HepG2 (cell line): ENCODE results near the gene GPN2. TPM values are rescaled to one million over a fixed set of nuclear protein-coding genes. Genes with fewer than 3 reads are reported as not detected.

Source experiments
- EED ChIP-seq: sonication (generic); formaldehyde crosslinking; IDR thresholded peaks from 2 replicates; pipeline ENCODE4 v1.5.0; 2020; ENCODE audit warnings: mild to moderate bottlenecking, missing genetic modification reagents
- ELF1 ChIP-seq: sonication (generic); formaldehyde crosslinking; IDR thresholded peaks from 2 replicates; pipeline ENCODE4 v1.4.0; 2020; ENCODE audit warnings: missing genetic modification reagents
- GRHL1 ChIP-seq: sonication (generic); formaldehyde crosslinking; conservative IDR thresholded peaks from 2 replicates; pipeline ENCODE4 v1.8.0; 2022; ENCODE audit warnings: missing genetic modification reagents
- HDAC2 ChIP-seq: sonication (generic); formaldehyde crosslinking; IDR thresholded peaks from 2 replicates; pipeline ENCODE4 v1.4.0; 2020; ENCODE audit warnings: missing genetic modification reagents
- HNRNPL ChIP-seq: fragments of 200-400 bp; formaldehyde crosslinking; IDR thresholded peaks from 2 replicates; pipeline ENCODE4 v1.6.1; 2017; ENCODE audit warnings: mild to moderate bottlenecking, low read depth, low read length
- KLF9 ChIP-seq: IDR thresholded peaks from 2 replicates; pipeline ENCODE4 v1.6.1; 2016; ENCODE audit warnings: low read depth
- SNAI1 ChIP-seq: sonication (generic); formaldehyde crosslinking; IDR thresholded peaks from 2 replicates; pipeline ENCODE4 v1.5.0; 2020; ENCODE audit warnings: mild to moderate bottlenecking, missing genetic modification reagents, borderline replicate concordance
- SRSF9 ChIP-seq: fragments of 200-400 bp; formaldehyde crosslinking; IDR thresholded peaks from 2 replicates; pipeline ENCODE4 v1.6.1; 2018; ENCODE audit warnings: borderline replicate concordance, mild to moderate bottlenecking, low read depth, low read length; ENCODE audit not compliant: insufficient read depth, poor library complexity, severe bottlenecking
- THAP8 ChIP-seq: sonication (generic); formaldehyde crosslinking; IDR thresholded peaks from 2 replicates; pipeline ENCODE4 v1.5.1; 2020; ENCODE audit warnings: missing genetic modification reagents, mild to moderate bottlenecking, borderline replicate concordance
- ZBTB39 ChIP-seq: sonication (generic); formaldehyde crosslinking; IDR thresholded peaks from 2 replicates; pipeline ENCODE4 v1.5.0; 2020; ENCODE audit warnings: missing genetic modification reagents
- ZFP36L1 ChIP-seq: sonication (generic); formaldehyde crosslinking; IDR thresholded peaks from 2 replicates; pipeline ENCODE4 v1.8.0; 2022; ENCODE audit warnings: mild to moderate bottlenecking, missing genetic modification reagents, moderate library complexity
- ZNF430 ChIP-seq: sonication (generic); formaldehyde crosslinking; IDR thresholded peaks from 2 replicates; pipeline ENCODE4 v1.9.0; 2021; ENCODE audit warnings: mild to moderate bottlenecking, missing genetic modification reagents
- ZNF614 ChIP-seq: IDR thresholded peaks from 2 replicates; pipeline ENCODE4 v1.6.1; 2018; ENCODE audit warnings: missing biosample characterization, missing genetic modification reagents, inconsistent platforms, borderline replicate concordance
- ZZZ3 ChIP-seq: sonication (generic); formaldehyde crosslinking; IDR thresholded peaks from 2 replicates; pipeline ENCODE4 v1.4.0; 2020; ENCODE audit warnings: missing genetic modification reagents, mild to moderate bottlenecking, borderline replicate concordance
- polyA plus RNA-seq, 8 experiments: library from polyadenylated mRNA; depleted of rRNA in 3 of 8; stranded (reverse) in 7 of 8; unstranded in 1 of 8; fragments of >200 nt; fragmentation: Illumina TruSeq in 4 of 8; extraction: Trizol in 4 of 8; gene quantifications; 2 replicates each; pipeline versions ENCODE4 v1.2.1 to v1.2.3, GENCODE V29; 2011 to 2016; ENCODE audit warnings: low read depth in 4 of 8, missing spikeins in 1 of 8, mixed read lengths in 1 of 8; ENCODE audit not compliant: insufficient read depth in 1 of 8
- total RNA-seq, 5 experiments: library from RNA; depleted of rRNA; stranded (reverse); fragments of >200 nt; fragmentation: Illumina TruSeq; extraction: Trizol; gene quantifications; 2 replicates each; pipeline ENCODE4 v1.2.3, GENCODE V29; 2016; ENCODE audit warnings: low read depth in 1 of 5
- TF ChIP-seq, protein P1 (sequence below): sonication (generic); formaldehyde crosslinking; IDR thresholded peaks from 2 replicates; pipeline ENCODE4 v1.4.0; 2020; ENCODE audit warnings: missing genetic modification reagents, borderline replicate concordance
- TF ChIP-seq, protein P2 (sequence below): sonication (generic); formaldehyde crosslinking; IDR thresholded peaks from 2 replicates; pipeline ENCODE4 v1.4.0; 2020; ENCODE audit warnings: missing genetic modification reagents, mild to moderate bottlenecking, borderline replicate concordance

GPN2 gene
- total and polyA plus RNA-seq, 2 of the 13 experiments (the other 11 are each of a cell fraction or from before 2014, with no cell fraction given): 19.3 to 38.9 TPM

DNA sequence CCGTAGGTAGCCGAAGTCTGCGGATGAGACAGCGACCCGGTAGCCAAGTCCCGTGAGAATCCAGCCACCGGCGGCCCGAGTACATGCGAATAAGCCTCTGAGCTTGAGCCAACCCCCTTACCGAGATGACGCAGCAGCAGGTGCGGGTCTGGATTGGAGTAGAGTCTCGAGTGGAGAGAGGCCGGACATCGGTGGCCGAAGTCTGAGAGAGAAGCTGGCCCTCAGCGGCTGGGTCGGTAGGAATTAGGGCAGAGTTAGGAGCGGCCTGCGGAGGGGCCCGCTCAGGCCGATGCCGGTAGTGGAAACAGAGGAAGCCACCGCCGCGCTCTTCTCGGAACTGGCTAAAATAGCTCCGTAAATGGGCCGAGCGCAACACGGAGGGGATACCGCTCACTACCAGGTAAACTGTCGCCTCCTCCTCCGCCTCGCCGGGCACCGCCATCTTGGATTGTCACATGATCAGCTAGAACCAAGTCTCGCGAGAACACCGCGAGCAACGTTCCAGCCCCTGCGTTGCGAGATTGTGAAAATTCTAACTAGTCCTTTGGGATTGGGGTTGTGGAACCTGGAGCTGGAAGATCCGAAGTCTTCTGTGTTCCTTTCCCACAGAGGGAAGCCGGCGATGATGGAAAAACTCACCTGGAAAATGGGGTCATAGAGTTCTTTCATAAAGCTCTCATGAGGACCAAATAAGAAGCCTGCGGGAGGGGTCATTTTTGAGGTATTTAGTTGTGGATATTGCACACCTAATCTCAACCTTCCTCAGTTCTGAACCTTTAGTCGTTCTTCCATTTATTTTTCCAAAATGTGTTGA, 10.1 kb upstream of the GPN2 start, which contains the start of gene GPATCH3 (continued):
- TF ChIP-seq ZBTB39: no peak
- TF ChIP-seq EED (CRISPR knock-in tag): 0 out of 2 replicates have a peak, but pooled peaks have one; percentile 23
- TF ChIP-seq HDAC2 (CRISPR knock-in tag): peak; percentile 92
- peak; percentile 39; the same call in 1 of the 2 replicates for TF ChIP-seq ZNF430 (CRISPR knock-in tag)
- TF ChIP-seq SNAI1: no peak
- TF ChIP-seq SRSF9: no peak
- no peak for TF ChIP-seq KLF9
- TF ChIP-seq ZFP36L1: no peak
- 0 out of 2 replicates have a peak, but pooled peaks have one; percentile 26 for TF ChIP-seq ZNF614 (CRISPR knock-in tag)
- peak; percentile 60; the same call in 1 of the 2 replicates for TF ChIP-seq ELF1 (CRISPR knock-in tag)
- no peak for TF ChIP-seq ZZZ3 (CRISPR knock-in tag)
- no peak for TF ChIP-seq GRHL1 (CRISPR knock-in tag)
- TF ChIP-seq, protein P1, sequence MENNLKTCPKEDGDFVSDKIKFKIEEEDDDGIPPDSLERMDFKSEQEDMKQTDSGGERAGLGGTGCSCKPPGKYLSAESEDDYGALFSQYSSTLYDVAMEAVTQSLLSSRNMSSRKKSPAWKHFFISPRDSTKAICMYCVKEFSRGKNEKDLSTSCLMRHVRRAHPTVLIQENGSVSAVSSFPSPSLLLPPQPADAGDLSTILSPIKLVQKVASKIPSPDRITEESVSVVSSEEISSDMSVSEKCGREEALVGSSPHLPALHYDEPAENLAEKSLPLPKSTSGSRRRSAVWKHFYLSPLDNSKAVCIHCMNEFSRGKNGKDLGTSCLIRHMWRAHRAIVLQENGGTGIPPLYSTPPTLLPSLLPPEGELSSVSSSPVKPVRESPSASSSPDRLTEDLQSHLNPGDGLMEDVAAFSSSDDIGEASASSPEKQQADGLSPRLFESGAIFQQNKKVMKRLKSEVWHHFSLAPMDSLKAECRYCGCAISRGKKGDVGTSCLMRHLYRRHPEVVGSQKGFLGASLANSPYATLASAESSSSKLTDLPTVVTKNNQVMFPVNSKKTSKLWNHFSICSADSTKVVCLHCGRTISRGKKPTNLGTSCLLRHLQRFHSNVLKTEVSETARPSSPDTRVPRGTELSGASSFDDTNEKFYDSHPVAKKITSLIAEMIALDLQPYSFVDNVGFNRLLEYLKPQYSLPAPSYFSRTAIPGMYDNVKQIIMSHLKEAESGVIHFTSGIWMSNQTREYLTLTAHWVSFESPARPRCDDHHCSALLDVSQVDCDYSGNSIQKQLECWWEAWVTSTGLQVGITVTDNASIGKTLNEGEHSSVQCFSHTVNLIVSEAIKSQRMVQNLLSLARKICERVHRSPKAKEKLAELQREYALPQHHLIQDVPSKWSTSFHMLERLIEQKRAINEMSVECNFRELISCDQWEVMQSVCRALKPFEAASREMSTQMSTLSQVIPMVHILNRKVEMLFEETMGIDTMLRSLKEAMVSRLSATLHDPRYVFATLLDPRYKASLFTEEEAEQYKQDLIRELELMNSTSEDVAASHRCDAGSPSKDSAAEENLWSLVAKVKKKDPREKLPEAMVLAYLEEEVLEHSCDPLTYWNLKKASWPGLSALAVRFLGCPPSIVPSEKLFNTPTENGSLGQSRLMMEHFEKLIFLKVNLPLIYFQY (CRISPR knock-in tag): no peak
- TF ChIP-seq, protein P2, sequence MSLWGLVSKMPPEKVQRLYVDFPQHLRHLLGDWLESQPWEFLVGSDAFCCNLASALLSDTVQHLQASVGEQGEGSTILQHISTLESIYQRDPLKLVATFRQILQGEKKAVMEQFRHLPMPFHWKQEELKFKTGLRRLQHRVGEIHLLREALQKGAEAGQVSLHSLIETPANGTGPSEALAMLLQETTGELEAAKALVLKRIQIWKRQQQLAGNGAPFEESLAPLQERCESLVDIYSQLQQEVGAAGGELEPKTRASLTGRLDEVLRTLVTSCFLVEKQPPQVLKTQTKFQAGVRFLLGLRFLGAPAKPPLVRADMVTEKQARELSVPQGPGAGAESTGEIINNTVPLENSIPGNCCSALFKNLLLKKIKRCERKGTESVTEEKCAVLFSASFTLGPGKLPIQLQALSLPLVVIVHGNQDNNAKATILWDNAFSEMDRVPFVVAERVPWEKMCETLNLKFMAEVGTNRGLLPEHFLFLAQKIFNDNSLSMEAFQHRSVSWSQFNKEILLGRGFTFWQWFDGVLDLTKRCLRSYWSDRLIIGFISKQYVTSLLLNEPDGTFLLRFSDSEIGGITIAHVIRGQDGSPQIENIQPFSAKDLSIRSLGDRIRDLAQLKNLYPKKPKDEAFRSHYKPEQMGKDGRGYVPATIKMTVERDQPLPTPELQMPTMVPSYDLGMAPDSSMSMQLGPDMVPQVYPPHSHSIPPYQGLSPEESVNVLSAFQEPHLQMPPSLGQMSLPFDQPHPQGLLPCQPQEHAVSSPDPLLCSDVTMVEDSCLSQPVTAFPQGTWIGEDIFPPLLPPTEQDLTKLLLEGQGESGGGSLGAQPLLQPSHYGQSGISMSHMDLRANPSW (CRISPR knock-in tag): peak; percentile 53; the same call in 1 of the 2 replicates
- 0 out of 2 replicates have a peak, but pooled peaks have one; percentile 34 for TF ChIP-seq HNRNPL
- no peak for TF ChIP-seq THAP8 (CRISPR knock-in tag)
